BJ (cell line): ENCODE data around the gene ZFYVE19. TPM values are rescaled to one million over a fixed set of nuclear protein-coding genes. Genes with fewer than 3 reads are reported as not detected.
A peak's percentile ranks its signal among the peaks of the same experiment; 100 is the strongest.
"Not testable (repeated sequence)": the region's sequence is repeated elsewhere in the genome, so short reads cannot be mapped to it uniquely, and the experiment has no call there.

Experiments used
- CTCF ChIA-PET: fragments of 350-600 bp; formaldehyde crosslinking; extraction: SDS; loops from one replicate; lab custom pipeline; 2021; ENCODE audit warnings: antibody characterized with exemption, inconsistent platforms; lab: Yijun Ruan, JAX
- POLR2A ChIA-PET: fragments of 300-600 bp; sonication (Branson Sonifier 250); formaldehyde crosslinking; extraction: SDS; loops from one replicate; lab custom pipeline; 2021; ENCODE audit warnings: antibody characterized with exemption; lab: Charles Lee
- DNase-seq: peaks from one replicate; pipeline ENCODE4 v3.0.0-alpha.2; 2011; ENCODE audit warnings: low read depth
- H3K27me3 ChIP-seq: 2 replicates; pipeline ENCODE4 v1.6.0; 2011; ENCODE audit warnings: low read length; ENCODE audit not compliant: control insufficient read depth, insufficient read depth
- H3K36me3 ChIP-seq: 2 replicates; pipeline ENCODE4 v1.5.1; 2011; ENCODE audit warnings: low read length; ENCODE audit not compliant: control insufficient read depth, insufficient read depth
- H3K4me3 ChIP-seq: 2 replicates; pipeline ENCODE4 v1.5.1; 2011; ENCODE audit warnings: low read depth, mild to moderate bottlenecking, control low read depth, low read length
- CTCF ChIP-seq: IDR thresholded peaks from 2 replicates; pipeline ENCODE4 v1.5.1; 2011; ENCODE audit warnings: low read depth, mild to moderate bottlenecking, control low read depth, inconsistent platforms, low read length, moderate library complexity; ENCODE audit not compliant: insufficient read depth
- polyA plus RNA-seq: library from polyadenylated mRNA; depleted of rRNA; stranded (reverse); fragments of >200 nt; gene quantifications from 2 replicates; pipeline ENCODE4 v1.2.3, GENCODE V29; 2011

The ZFYVE19 gene
- polyA plus RNA-seq, 1 experiment: 31.9 TPM

DNA sequence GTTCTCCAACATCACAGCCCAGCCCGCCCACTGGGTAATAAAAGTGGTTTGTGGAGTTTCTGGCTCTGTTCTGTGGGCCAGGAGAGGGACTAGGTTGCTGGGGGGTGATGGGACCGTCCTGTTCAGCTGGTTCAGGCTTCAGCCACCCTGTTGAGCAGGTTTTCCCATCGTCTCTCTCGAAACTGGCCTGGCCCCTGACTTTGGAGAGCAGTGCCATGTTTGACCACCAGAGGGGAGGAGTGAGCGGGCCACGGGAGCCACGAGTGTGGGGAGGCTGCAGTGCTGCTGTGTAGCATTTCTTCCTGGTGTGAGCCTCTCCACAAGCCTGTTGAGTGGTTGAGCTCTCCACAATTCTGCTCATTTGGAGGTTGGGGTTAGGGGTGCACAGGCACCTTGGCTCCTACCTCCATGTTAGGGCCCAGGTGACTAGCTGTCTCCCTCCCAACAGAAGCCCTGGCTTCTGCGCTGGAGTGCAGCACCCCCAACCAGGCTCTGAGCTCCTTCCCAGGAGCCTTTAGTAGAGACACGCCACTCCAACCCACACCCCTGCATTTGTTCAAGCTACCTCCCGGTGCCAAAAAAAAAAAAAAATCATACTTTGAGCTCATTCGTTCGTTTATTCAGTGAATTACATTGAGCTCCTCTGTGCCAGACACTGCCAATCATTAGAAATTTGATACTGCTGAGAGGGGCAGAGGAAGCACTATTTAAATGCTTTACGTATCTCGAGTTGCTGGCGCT, 50.9 kb downstream of the ZFYVE19 start:
- Histone ChIP-seq H3K27me3 (no peaks in the 10 kb centered on the region; the same call in 1 of the 2 replicates), H3K36me3 (no peaks in the 10 kb centered on the region), H3K4me3 (no peak overlapping the region)
- ChIA-PET CTCF (interaction anchor here (0.6 to 7.4 kb wide), 39 partner anchors 11 to 539 kb away, joined by 3 to 201 read pairs (median 4); partner anchors contain the start of genes DNAJC17, GCHFR, OIP5 and RPUSD2), POLR2A (interaction anchor here (0.7 to 1.2 kb wide), 2 partner anchors 36 to 38 kb away, joined by 3 to 7 read pairs; partner anchors contain the start of gene VPS18)
- TF ChIP-seq CTCF: peak; percentile 100
- DNase-seq: no peak

- Histone ChIP-seq H3K36me3 (no peaks in the 10 kb centered on the region), H3K27me3 (no peaks in the 10 kb centered on the region; the same call in none of the 2 replicates), H3K4me3 (no peak overlapping the region)
- CTCF ChIA-PET: interaction anchor here (0.7 to 7.4 kb wide), 32 partner anchors 12 to 473 kb away, joined by 3 to 201 read pairs (median 4); partner anchors contain the start of genes C15orf62, DNAJC17, OIP5 and RPUSD2
- no peak for DNase-seq
- POLR2A ChIA-PET: interaction anchor here (0.6 kb wide), 1 partner anchor 592 kb away, joined by 3 read pairs; no protein-coding TSS in a partner anchor
- TF ChIP-seq CTCF: no peak
These were observed 51.8 kb downstream of the ZFYVE19 start for GRCh38 chr15:40858706-40859105.

- no peak for DNase-seq
- Histone ChIP-seq H3K36me3 (no peaks in the 10 kb centered on the region), H3K4me3 (no peak overlapping the region), H3K27me3 (no peaks in the 10 kb centered on the region; the same call in none of the 2 replicates)
- TF ChIP-seq CTCF: peak; percentile 88
- POLR2A ChIA-PET: interaction anchor here (0.6 kb wide), 1 partner anchor 35 kb away, joined by 3 read pairs; the partner anchor contains the start of gene VPS18
- CTCF ChIA-PET: interaction anchor here (0.6 to 7.4 kb wide), 31 partner anchors 13 to 340 kb away, joined by 3 to 201 read pairs (median 3); partner anchors contain the start of genes C15orf62, GCHFR, RPUSD2 and SPINT1
These were observed 52.4 kb downstream of the ZFYVE19 start for GRCh38 chr15:40859206-40859851.

GRCh38 chr15:40861147-40861546, 54.3 kb downstream of the ZFYVE19 start:
- POLR2A ChIA-PET, H3K4me3 ChIP-seq, H3K36me3 ChIP-seq, H3K27me3 ChIP-seq, DNase-seq: not testable (repeated sequence)
- CTCF ChIA-PET: interaction anchor here (0.7 to 7.4 kb wide), 6 partner anchors 14 to 96 kb away, joined by 3 to 201 read pairs (median 6); no protein-coding TSS in a partner anchor

DNA sequence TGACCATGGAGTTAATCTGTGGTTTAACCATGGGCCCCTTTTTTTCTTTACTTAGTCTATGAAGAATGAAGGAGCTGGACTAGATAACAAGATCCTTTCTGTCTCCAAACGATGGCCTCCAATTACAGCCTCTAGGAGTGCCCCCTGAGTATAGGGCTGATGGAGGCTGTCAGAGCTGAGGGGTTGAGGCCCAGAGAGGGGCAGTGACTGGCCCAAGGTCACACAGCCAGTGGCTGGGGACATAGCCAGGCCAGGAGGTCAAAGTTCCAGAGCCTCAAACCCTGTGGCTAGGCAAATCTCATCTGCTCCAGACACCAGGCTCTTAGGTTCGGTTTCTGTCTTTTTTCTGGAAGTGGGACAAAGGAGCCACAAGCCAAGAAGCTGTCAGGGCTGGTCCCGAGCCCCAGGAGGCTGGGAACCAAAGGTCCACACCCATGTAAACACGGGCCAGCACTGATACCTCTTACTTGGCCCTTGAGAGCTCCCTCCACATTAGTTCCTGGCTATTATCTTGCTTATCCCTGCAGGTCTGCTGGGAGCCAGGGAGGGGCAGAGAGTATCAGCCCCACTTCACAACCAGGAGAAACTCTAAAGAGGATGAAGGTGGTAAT, 56.9 kb downstream of the ZFYVE19 start:
- CTCF ChIA-PET: interaction anchor here (1.4 kb wide), 1 partner anchor 9 kb away, joined by 4 read pairs; no protein-coding TSS in a partner anchor

More for the DNA sequence above, 56.9 kb downstream of the ZFYVE19 start:
- TF ChIP-seq CTCF: no peak
- no peak overlapping the region for H3K4me3 ChIP-seq
- POLR2A ChIA-PET: no interaction called here
- H3K36me3 ChIP-seq: no peaks in the 10 kb centered on the region
- H3K27me3 ChIP-seq: no peaks in the 10 kb centered on the region; the same call in none of the 2 replicates
- no peak for DNase-seq
